NOMO-1 treated with dmso at 0.1 percent for 144 hours (cell line): ENCODE results near the gene FOXP1.

Experiments used
- DNase-seq: peaks from one replicate; lab custom pipeline; 2025; ENCODE audit not compliant: unreplicated experiment; lab: John Stamatoyannopoulos, UW

Gene FOXP1

DNA sequence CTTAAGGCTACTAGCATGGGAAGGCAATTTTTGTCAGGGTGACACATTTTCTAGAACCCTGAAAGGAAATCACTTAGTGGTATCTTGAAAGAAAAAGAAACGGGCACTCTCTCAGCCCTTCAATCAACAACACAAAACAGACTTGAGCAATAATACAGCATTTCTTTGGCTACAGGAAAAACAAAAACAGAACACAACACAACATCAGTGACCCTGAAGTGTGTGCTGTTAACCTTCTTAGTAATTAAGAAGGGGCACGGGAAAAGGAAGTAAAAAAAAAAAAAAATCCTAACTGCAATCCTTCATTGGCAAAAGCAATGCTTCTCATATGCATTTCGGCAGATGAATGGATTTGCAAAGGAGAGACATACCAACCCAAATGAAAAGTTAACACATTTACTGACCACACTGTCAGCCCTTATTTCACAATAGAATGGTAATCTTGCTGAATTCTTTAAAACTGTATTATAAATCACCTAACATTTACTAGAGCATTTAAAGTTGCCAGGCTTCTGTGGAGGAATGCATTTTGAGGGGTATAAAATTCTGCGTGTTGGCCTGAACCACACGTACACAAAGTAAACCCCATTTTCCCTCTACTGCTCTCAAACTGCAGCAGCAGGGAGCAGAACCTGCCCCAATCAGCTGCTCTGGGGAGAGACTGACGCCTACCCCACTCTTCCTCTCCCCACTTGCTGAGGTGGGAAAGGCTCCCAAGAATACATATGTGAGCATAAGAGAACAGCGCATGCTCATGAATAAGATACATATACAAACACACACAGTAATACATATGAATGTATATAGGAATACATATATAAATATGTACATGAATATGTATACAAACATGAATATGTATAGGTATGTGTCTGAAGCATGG lies 198.5 kb downstream of the FOXP1 start:
- DNase-seq, result no peak

DNA sequence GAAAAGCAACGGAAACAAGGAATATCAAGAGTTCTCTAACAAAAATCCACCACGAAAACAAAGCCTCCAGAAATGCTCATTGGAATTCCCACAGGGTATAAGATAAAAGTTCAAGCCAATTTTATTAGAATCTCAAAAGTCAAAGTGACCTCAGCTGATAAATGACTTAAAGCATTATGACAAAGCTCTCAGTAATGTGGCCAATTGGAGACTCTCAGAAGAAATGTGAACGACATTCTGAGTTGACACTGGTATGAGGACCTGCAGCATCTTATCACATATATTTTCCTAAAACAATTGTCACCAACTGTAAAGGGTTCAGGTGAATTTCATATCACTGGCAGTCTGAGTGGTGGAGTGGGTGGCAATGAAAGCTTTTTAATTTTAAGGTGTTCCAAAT lies 199.1 kb downstream of the FOXP1 start:
- DNase-seq, result no peak

DNA sequence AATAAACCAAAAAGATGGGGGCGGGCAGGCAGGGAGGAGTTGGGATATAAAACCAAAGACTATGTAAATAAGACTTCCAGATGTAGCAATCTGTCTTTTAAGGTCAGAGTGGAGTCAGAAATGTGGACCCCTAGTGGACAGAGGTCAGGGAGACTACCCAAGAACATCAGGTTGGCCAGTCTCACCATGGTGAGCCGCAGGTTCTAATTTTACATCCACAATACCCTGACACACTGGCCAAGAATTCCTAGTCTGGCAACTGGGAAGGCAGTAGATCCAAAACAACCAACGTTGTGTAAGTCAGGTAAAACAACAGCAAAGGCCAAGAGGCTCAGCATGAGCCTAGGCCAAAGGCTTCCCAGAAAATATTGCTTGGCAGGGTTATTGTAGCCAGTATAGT lies 203.4 kb downstream of the FOXP1 start:
- DNase-seq, result no peak

DNA sequence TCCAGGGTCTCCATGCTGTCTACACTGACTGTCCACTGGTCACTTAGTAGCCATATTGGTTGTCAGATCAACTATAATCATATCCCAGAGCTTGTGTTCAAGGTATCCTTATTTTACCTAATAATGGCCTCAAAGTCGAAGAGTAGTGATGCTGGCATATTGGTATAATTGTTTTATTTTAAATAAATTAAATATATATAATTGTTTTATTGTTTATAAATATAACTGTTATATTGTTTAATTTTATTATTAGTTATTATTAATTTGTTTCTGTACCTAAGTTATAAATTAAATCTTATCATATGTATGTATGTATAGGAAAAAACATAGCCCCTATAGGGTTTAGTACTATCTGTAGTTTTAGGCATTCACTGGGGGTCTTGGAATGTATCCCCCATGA lies 205.0 kb downstream of the FOXP1 start:
- DNase-seq, result no peak

DNA sequence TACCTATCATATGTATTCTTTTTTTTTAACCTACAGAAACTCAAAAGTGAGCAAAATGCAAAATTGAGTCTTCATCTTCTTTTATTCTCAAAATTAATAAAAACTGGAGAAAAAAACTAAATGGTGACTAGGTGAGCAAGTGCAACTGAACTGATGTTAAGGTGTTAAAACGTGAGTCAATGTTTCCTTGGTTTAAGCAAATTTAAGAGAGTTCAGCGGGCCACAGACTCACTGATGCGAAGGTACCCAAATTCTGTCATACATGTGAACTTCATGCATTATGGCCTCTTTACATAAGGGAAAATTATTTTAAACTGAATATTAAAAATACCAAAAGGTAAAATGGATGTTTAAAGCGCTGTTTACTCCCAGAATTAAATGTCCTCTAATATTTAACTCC lies 206.6 kb downstream of the FOXP1 start:
- no peak for DNase-seq

DNA sequence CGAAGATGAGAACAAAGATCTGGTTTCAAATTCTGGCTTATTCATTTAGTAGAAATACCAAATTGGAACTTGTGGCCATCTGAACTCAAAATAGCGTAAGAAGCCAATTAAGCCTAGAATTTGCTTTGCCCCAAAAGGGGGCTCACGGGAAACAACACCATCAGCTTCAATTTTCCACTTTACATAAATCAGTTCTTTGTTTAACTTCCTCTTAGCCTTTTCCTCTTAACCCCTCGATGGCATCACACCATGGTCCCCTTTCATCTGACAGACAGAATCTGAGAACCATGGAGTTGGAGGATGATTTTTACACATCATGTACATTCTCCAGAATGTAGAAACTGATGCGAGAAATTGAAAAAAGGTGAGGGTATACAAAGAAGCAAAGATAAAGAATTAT lies 207.0 kb downstream of the FOXP1 start:
- DNase-seq, result no peak

DNA sequence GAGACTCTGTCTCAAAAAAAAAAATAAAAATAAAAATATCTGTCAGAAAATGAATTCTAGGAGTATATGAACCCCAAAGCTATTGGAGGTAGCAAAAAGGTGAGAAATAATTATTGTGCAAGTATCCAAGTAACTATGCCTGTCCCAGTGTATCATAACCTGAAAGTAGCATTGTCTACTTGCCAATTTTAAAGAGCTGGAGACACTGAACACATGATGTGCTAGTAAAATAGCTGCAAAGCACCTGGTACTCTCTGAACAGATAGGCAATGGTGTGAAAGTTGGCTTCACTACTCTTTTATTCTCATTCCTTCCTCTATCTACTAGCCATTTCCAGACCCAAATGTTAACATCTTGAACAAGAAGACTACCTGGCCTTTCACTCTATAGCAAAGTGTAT lies 208.9 kb downstream of the FOXP1 start:
- DNase-seq, result no peak

DNA sequence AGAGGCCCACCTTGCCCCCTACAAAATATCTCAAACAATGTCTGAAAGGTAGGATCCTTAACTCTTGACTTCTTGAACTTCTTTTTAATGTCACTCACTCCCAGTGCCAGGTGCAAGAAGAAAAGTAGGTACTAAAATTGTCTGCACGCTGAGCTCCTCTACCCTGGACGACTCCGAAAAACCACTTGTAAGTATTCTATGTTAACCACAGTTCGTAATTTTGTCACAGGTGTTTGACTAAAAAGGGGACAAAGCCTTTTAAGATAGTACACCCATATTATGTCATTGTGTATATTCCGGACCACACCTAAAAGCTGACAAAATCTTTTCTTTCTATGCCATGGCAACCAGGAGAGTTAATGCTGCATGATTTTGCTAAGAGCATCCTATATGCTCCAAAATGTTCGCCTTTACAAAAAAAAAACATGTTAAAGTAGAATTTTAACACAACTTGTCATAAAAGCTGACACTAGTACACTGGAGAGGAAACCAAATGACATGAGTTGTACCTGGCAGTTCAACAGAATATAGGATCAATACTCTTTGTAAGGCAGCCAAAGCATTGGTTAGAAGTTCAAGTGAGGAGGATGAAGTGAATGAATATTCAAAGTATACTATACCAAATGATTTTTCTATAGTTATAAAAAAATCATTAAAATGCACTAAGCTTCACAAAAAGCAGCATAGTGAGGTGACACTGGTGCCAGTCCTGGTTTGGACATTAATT lies 210.5 kb downstream of the FOXP1 start:
- DNase-seq, result no peak

DNA sequence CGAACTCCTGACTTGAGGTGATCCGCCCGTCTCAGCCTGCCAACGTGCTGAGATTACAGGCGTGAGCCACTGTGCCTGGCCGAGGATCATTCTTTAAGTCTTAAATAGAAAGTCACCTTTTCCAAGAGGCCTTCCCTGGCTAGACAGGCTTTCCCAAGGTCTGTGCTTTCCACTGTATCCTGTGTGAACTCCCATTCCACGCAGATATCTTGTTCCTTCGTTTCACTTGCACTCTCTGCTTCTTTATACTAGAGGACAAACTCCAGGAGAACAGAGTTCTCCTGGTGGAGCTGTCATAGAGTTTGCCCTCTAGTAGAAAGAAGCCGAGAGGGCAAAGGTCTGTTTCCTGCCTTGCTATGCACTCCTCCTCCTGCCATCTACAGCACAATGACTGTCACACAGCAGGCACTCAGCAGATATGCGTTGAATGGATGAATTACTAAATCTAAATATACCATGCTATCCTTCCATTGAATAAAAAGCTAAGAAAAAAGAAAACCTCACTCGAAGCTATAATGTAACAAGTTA lies 211.2 kb downstream of the FOXP1 start:
- no peak for DNase-seq

DNA sequence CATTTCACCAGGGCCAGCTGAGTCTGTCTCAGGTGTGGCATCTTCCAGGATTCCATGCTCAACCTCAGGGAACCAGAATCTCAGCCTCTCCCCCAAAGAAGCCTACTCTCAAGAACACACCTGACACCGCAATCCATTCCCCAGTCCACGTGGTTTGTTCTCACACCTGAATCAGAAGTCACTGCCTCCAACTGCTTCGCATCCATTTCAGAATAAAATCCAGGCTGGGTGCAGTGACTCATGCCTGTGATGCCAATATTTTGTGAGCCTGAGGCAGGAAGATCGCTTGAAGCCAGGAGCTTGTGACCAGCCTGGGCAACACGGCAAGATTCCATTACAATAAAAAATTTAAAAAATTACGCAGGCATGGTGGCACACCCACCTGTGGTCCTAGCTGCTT lies 212.2 kb downstream of the FOXP1 start:
- DNase-seq, result no peak

DNA sequence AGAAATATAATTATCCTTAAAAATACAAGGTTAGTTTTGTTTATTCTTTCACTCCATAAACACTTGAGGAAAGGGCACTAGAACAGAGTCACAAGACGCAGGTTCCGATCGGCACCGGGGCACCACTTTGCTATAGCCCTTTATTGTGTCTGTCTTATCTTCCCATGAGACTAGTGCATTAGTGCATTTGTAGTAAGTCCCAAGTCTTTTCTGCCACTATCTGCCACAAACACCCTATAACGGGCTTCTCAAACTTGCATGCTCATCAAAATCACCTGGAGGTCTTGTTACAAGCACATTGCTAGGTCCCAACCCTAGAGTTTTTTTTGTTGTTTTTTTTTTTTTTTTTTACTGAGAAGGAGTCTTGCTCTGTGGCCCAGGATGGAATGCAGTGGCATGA lies 213.1 kb downstream of the FOXP1 start:
- DNase-seq, result no peak

DNA sequence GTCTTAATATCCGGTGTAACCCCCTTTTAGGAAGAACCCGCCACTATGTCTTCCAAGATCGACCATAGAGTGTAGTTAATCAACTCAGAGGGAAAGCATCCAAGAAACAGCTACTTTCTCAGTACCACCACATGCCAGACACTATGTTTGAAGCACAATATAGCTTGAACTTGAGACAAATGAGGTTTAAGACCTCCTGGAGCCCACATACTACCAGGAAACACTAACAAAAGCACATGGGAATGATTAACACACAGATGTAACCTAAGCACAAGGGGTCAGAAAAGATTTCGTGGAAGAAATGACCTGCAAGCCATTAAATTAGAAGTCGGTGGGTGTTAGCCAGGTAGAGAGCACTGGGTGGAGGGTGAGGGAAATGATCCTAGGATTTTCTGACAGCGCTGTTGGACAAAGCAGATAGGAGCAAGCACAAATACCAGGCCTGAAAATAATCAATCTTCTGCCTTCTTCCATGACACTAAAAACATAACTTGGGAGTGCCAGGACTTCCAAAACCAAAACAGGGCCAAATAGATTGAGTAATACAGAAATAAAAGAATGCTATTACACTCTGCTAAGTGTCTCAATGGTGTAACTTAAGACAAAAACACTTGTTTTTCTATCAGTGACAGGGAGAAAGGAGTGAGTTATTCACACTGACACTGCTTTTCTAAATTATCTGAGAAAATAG lies 213.7 kb downstream of the FOXP1 start:
- DNase-seq, result no peak

DNA sequence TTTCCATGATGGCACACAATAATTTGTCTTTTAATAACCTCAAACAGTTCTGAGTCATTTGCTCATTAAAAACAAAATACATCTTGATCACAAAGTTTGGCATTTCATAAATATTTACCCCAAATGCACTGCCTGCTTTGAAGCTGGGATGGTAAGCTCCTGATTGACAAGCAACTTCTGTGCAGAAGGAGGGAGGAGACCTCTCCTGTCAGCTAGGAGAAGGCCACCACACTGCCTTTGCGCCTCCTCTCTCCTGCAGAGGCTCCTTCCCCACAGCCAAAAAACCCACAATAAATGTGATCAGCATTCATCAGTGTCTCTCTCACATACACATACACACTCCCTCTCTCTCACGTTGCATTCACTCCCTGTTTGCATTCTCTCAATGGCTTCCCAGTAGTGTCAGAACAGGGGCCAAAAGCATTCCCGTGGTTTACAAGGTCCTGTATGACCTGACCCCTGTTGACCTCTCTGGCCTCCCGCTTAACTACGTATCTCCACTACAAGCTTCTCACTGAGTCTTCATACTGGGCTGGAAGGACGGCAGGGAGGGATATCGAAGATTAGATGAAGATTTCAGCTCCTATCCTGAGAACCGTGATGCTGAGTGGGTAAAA lies 216.4 kb downstream of the FOXP1 start:
- DNase-seq, result no peak

DNA sequence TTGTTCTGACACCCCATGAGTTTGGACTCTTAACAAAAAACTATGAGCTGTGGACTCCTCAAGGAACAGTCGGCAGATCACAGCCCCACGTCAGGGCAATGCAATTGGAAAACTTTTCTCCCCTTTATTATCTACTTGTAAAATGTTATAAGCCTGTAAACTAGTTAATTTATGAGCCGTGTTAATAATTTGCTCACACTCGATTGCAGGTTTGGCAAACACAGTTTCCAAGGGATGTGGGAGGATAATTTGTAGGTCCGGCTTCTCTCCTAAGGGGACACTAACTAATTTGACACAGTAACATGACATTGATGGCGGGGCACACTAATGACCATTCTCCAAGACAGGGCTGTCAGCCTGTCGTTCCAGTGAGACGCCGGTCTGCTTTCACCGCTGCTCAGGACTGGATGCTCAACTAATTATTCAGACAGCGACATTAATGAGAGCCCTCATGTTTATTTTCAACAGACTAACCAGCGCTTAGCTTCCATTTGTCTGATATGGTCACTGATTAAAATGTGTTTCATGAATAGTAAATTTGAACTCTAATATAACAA lies 222.1 kb downstream of the FOXP1 start:
- no peak for DNase-seq

DNA sequence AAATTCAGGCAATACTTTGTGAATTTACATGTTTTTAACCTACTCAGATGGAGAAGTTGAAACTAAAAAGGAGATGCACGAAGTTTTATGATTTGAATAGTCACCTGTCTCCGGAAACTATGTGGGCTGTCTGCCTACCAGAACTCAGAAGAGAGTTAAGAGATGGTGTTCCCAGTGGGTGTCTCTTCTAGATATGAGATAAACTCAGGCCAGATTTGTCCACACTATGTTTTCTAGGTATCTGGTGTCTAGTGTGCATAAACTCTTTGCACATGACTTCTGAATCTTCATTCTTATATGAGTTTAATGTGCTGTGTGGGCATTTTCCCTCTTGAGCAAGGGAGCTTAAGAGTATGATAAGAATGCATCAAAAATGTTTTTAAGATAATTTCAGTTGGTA lies 222.8 kb downstream of the FOXP1 start:
- DNase-seq, result no peak

DNA sequence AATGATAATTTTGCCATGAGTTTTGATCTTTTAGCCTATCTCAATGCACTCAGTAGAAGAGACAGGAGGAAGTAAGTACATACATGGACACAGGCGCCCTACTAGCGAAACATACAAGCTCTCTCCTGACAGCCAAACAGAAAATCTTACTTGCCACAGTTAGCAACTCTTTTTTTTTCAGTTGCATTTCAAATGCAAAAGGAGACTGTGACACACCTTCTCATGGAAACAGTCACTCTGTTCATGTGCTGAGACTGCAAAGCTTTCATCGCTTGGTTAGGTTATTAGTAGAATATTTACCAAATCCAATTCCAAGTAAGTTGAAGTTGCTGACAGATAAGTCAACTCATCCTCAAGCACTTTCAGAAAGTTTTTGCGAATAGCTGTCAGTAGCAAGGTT lies 223.3 kb downstream of the FOXP1 start:
- DNase-seq, result no peak

DNA sequence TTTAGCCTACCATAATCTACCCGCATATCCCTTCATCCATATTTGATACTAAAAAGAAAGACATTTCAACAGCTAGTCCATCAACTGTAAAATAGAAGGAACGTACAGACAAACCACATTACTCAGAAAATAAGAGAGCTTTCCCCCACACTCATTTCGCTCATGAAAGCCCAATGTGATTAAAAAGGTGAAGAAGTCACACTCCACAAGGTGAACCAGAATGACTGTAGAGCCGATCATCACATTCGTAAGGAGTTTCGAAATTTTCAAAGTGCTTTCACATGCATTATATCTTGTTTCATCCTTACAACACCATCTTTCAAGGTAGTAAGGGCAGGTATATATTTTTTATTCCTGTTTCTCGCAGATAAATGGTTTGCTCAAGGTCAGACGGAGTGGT lies 225.3 kb downstream of the FOXP1 start:
- no peak for DNase-seq

DNA sequence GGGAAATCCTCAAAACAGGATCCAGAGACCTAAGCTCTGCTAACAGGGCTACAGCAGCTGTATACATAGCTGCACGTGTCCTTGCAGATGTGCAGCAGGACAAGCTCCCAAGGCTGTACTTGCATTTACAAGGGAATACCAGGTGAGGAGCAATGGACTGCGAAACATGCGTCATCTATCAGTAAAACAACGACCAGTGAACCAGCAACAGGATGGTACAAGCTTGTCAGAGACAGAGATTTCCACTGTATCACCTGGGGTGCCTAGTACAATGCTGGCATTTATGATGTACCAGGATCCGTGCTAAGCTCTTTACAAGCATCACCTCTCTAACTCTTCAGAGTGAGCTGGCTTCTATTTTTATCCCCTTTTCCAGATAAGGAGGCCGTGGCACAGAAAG lies 227.3 kb downstream of the FOXP1 start:
- no peak for DNase-seq

DNA sequence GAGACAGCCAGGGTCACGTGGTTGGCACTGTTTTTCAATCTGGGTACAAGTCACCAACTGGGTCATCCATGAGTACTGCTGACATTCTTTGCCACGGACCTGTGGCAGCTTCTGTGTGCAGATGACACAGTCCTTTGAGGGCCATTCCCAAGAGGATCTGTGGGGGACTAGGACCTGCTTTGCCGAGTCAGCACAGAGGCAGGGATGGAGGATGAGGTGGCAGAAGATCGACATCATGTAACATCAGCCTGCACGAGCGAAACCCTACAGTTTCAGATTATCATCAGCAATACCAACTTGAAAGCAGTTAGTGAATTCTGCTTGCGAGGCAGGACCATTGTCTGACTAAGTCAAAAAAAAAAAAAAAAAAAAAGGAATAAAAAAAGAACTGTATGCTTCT lies 227.7 kb downstream of the FOXP1 start:
- DNase-seq, result no peak

DNA sequence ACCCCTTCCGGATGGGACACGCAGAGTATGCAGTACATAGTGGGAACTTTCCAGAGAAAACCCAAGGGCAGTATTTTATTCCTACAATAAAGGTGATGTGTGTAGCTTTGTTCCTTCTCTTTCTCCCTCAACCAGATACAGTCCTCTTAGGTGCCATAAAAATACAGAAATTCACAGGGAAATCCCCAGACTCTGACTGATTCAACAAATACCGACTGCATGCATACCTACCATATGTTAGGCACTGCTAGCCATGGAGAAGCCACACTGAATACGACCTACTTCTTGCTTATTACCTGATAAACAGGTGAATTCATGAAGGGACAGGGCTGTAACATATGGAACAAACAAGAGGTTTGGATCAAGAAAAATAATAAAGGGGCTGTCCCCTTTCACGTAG lies 228.5 kb downstream of the FOXP1 start:
- no peak for DNase-seq
